ENCODE measurements around the gene ATP8B4.
"Not testable (repeated sequence)": the region's sequence is repeated elsewhere in the genome, so short reads cannot be mapped to it uniquely, and the experiment has no call there.

Gene ATP8B4

GRCh38 chr15:50119063-50120040, at the start of gene ATP8B4:
Gene ATP8B4 (minus strand): TSS chr15:50119233. CDS start chr15:50106966, 12,267 bp downstream.
- no peak for FAIRE-seq

GRCh38 chr15:50168379-50168778, 49.3 kb upstream of the ATP8B4 start:
- FAIRE-seq, result no peak

GRCh38 chr15:50167110-50167509, 48.1 kb upstream of the ATP8B4 start:
- no peak for FAIRE-seq

GRCh38 chr15:50166216-50166615, 47.2 kb upstream of the ATP8B4 start:
- no peak for FAIRE-seq

- no peak for FAIRE-seq
Measured at GRCh38 chr15:50164458-50164857, 45.4 kb upstream of the ATP8B4 start.

- no peak for FAIRE-seq
Measured at GRCh38 chr15:50163719-50164410, 44.8 kb upstream of the ATP8B4 start.

- no peak for FAIRE-seq
Measured at GRCh38 chr15:50162969-50163718, 44.1 kb upstream of the ATP8B4 start.

GRCh38 chr15:50158236-50158635, 39.2 kb upstream of the ATP8B4 start:
- FAIRE-seq, result not testable (repeated sequence)

GRCh38 chr15:50151476-50151875, 32.4 kb upstream of the ATP8B4 start:
- FAIRE-seq, result no peak

GRCh38 chr15:50150851-50151250, 31.8 kb upstream of the ATP8B4 start:
- no peak for FAIRE-seq

GRCh38 chr15:50150349-50150748, 31.3 kb upstream of the ATP8B4 start:
- no peak for FAIRE-seq

- no peak for FAIRE-seq
Measured at GRCh38 chr15:50149090-50149489, 30.1 kb upstream of the ATP8B4 start.

GRCh38 chr15:50148362-50148963, 29.4 kb upstream of the ATP8B4 start:
- FAIRE-seq, result no peak

GRCh38 chr15:50146632-50147031, 27.6 kb upstream of the ATP8B4 start:
- no peak for FAIRE-seq

- peak; percentile 96 for FAIRE-seq
Measured at GRCh38 chr15:50145451-50145872, 26.4 kb upstream of the ATP8B4 start.

- no peak for FAIRE-seq
Measured at GRCh38 chr15:50144341-50145120, 25.5 kb upstream of the ATP8B4 start.

- FAIRE-seq, result no peak
Measured at GRCh38 chr15:50143255-50143860, 24.3 kb upstream of the ATP8B4 start.

- FAIRE-seq, result no peak
Measured at GRCh38 chr15:50141856-50142255, 22.8 kb upstream of the ATP8B4 start.

GRCh38 chr15:50140983-50141382, 21.9 kb upstream of the ATP8B4 start:
- FAIRE-seq, result no peak

- FAIRE-seq, result peak; percentile 24
Measured at GRCh38 chr15:50140098-50140497, 21.1 kb upstream of the ATP8B4 start.

GRCh38 chr15:50138391-50138790, 19.4 kb upstream of the ATP8B4 start:
- no peak for FAIRE-seq
